GM19238 (cell line): ENCODE data around the gene RAP1GAP2.
"Not testable (repeated sequence)": the region's sequence is repeated elsewhere in the genome, so short reads cannot be mapped to it uniquely, and the experiment has no call there.

ENCODE experiments used
- DNase-seq: peaks from one replicate; pipeline ENCODE4 v3.0.0; 2011; ENCODE audit warnings: low spot score; ENCODE audit not compliant: insufficient read length

Gene RAP1GAP2

DNA sequence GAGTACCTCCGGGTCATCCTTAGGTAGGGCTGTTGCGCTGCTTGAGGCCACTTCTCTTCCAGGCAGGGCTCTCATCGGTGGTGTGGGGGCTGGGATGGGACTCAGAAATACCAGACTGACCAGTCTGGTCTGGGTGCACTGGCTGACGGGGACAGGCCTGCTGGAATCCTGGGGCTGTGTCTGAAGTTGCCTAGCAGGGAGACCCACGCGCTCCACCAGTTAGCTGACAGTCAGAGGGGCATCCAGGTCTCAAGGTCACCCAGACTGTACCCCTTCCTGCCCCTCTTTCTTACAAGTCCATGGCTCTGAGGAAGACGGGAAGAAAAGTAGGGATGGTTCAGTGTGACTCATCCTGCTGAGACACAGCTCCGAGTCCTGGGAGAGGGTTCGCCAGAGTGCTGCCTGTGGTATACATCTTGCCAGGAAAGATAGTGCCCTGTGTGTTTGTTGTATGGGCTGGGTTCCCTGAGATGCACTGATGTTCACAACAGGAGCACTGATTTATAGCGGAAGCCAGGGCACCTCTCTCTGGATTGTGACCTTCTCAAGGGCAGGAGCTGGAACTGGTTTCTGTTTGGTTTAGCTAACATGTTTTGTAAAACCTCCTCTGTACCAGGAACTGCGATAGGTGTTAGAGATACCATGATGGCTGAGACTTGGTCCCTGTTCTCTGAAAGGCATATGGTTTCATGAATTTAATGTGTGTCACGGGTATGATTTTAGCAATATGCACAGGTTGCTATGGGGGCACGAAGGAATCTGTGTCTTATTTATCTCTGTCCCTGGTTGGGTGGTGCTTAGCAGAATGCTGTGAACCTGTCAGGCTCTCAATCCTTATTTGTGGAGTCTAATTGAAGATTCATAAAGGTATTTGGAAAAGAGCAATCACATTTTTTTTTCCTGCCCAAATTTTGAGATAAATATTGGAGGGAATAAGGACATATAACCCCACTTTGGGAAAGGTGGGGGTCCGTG, 169.7 kb downstream of the RAP1GAP2 start:
- no peak for DNase-seq

DNA sequence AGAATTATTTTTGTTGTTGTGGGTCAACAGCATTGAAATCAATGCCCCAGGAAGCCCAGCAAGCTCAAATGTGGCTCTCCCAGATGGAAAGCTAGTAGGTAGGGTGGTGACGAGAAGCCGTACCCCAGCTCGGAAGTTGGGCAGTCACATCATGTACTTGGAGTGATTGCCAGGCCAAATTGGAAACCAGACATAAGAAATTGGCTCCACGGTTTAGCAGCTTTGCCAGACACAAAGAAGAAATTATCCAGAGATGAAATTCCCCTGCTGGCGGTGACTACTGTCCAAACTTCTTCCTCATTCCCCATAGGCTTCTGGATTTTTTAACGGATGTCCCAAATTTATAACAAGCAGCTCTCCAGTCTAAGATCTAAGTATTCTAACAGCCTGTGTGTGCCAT, 171.3 kb downstream of the RAP1GAP2 start:
- no peak for DNase-seq

DNA sequence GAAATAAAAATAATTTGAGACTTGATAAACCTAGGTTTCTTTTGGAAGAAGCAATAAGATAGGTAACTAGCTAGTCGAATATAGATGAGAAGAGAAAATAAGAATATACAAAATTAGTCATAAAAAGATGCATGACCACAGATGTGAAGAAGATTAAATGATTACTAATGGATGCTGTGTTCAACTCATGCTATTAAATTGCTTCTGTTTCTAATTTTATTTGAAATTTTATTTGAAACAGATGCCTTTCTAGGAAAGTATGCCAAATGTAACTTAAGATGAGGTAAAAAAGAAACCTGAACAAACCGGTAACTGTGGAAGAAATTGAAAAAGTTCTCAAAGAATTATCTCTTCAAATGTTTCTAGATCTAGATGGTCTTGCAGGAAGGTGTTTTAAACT, 175.6 kb downstream of the RAP1GAP2 start:
- DNase-seq = no peak

DNA sequence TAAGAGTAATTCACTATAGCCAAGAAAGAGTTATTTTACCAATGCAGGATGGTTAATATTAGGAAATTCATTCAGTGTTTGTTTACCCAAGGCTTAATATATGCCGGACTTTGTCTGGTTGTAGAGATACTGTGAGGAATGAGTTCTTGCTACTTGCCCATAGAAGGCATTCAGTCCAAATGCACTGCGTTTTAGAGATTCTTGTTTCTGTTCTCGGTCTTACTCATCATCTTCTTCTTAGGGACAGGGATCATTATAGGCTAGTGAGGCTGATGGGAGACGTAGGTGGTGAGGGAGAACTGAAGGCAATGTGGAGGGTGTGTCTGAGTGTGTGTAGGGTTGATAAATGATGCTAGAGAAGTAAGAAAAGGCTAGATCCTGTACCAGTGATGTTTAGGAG, 176.5 kb downstream of the RAP1GAP2 start:
- DNase-seq = no peak

DNA sequence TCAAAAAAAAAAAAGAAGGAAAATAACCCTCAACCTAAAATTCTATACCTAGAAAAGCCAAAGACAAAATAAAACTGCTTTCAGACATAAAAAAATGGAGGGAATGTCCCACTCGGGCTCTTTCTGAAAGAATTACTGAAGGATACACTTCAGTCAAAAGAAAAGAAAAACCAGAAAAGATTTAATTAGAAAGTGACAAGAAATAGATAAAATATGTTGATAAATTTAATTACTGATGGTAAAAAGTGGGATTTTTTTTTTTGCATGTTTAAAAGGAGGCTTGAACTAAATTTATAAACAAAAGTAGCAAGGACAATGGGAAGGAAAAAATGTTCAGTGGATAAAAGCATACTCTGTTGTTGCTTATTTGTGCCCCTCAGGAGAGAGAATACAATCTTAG, 178.1 kb downstream of the RAP1GAP2 start:
- DNase-seq = no peak

DNA sequence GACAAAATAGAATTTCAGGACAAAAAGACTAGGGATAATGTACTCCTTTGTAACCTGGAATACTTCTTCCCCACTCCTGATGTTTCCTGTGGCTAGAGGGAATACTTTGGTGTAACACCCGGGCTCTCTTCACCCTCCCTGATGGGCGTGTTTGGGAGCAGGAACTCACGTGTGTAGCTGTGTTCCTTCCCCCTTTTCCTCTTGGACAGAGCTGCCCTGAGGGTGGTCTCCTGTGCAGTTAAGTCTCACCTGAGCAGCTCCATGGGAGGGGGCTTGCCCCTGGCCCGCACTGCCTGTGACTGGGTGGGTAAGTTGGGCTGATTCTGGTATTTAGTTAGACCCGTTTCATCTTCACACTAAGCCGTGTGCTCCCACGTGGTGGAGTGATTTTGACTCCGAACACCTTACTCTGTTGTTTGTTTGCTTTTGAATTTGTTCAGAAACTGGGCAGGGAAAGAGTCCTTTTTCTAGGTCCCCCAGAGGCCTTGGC, 179.3 kb downstream of the RAP1GAP2 start:
- no peak for DNase-seq

DNA sequence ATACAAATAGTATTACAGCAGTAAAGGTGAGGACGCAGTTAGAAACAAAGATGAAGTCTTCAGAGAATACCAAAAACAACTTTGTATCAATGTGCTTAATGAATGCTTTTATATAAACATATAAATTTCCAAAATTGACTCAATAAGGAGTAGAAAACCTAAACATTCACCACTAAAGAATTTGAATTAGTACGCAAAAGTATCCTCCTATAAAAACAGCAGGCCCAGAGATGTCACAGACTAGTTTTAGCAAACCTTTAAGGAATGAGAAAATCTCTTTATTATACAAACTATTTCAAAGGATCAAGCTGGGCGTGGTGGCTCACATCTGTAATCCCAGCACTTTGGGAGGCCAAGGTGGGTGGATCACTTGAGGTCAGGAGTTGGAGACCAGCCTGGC, 180.9 kb downstream of the RAP1GAP2 start:
- DNase-seq = no peak

DNA sequence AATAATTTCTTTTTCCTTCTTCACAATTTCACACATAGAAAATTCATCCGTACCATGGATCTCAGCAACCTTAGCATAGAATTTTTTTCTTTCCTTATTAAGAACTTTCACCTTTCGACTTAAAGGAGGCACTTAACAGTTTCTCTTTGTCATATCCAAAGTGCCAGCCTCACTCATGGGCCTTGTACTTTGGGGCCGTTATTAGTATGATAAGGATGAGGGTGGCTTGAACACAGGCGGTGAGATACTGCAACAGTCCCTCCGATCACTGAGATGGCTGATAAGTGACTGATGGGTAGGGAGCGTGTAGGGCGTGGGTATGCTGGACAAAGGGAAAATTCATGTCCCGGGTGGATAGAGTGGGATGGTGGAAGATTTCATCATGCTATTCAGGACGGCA, 181.9 kb downstream of the RAP1GAP2 start:
- no peak for DNase-seq

DNA sequence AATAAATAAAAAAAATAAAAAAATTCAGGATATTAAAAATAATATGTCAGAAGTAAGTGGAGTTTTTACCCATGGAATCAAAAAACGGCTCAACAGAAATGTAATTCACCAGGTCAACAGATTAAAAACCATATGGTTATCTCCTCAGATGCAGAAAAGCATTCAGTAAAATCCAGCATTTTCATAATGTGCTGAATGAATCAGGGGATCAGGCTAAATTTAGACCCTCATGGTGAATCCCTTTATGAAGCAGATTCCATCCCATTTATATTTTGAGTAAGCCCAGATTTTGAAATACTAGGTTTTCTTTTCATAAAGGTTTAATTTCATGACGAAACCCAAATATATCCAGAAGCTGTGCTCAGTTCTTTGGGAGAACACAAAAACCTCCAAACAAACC, 182.8 kb downstream of the RAP1GAP2 start:
- DNase-seq = no peak

DNA sequence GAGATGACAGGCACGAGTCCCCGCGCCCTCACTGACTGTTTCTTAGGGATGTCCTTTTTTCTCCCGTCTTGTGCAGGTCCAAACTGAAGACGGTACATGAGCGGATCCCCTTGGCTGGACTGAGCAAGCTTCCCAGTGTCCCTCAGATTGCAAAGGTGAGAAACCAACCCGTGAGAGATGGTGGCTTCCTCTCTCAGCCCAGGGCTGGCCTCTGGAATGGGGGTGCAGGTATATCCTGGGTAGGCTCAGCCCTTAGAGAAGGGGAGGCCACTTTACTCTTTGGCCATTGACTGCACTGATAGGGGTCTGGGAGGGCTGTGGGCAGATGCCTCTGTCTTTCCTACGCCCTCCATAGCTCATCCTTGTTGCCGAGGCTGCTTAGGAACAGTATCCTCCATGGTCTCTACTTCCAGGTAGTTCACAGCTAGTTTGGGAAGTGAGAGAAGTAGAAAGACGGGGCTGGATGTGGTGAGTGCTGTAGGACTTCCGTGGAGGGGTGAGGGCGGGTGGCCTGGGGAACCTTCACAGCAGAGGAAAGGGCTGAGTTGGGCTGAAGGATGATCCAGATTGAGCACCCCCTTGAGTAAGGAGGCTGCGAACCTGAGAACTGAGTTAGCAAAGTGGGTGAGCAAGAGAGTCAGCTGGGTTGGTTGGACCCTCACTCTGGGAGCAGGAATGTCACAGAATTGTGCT, 184.1 kb downstream of the RAP1GAP2 start:
- no peak for DNase-seq

DNA sequence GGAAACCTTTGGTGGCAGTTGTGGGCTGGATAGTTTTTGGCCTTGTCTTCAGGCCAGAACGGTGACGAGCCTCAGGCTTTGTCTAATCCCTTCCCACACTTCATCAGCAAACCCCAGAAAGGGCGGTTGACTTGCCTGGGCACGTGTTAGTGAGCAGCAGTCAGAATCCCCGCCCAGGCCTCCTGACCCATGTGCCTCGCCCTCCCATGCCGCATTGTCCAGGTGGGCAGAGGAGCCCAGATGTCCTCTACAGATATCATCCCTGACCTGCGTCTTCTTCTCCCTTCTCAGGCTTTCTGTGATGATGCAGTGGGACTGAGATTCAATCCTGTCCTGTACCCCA, 184.6 kb downstream of the RAP1GAP2 start:
- DNase-seq = no peak

DNA sequence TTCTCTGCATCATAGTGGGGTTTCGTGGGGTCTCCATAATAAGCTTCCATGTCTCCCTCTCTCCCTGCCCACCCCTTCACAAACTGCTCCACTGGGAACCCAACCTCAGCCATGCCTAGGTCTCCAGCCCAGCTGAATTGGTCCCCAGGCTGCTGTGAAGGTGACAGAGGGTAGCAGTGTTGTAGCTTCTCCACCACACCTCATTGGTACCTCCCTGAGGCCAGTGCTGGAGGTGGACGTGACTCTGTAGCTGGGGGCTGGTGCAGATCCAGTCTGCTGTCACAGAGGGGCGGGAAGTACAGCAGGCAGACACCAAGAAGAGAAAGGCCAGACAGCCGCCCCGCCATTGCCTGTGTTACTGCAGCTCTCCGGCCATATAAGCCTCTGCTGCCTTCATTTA, 185.1 kb downstream of the RAP1GAP2 start:
- DNase-seq = no peak

DNA sequence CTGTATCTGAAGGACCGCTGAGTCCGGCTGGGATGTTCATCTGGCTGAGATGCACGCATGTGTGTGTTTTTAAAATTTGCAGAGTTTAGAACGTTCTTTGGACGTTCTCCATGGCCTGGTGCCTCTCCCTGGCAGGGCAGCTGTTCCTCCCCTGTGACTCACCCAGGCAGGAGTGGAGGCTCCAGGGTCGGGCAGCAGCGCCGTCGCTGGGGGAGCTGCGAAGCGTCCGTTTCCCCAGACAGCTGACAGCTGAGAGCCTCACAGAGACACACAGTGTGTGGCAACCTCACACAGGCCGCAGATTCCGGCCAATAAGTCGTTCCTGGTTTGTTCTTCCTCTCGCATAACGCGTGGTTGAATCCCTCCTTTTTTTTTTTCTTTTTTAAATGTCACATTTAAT, 186.6 kb downstream of the RAP1GAP2 start:
- no peak for DNase-seq

DNA sequence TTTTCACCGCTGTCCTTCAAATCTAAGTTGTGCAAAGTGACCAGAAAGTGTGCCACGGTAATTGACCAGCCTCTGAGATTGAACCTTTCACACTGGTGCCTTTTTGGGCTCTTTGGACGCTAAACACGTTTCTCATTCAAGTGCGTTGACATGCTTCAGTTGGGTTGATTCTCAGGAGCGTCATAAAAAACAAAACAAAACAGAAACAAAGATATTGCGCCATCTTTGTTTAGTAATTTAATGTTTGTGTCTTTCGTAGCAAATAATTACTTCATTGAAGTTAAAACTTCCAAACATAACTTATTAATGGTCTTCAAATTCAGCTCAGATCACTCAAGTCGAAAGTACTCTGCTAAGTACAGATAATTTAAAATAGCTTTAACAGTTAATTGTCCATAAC, 187.0 kb downstream of the RAP1GAP2 start:
- DNase-seq = no peak

DNA sequence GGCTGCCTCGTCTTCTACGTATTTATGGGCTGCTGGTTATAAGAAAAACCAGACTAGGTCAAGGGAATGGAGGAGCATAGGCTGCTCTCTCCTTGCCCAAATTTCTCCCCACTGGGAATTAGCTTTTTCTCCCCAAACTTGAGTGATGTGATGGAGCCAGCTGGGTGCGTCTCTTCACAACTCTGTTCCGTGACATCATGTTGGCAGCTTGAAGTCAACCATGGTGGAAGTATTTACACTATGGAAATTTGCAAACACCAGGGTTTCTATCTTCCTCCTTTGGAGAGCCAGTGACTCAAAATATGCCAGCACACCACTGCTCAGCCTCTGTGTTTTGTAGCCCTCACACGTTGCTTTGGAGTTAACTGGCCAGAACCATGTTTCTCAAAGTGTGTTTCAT, 189.1 kb downstream of the RAP1GAP2 start:
- DNase-seq = no peak

DNA sequence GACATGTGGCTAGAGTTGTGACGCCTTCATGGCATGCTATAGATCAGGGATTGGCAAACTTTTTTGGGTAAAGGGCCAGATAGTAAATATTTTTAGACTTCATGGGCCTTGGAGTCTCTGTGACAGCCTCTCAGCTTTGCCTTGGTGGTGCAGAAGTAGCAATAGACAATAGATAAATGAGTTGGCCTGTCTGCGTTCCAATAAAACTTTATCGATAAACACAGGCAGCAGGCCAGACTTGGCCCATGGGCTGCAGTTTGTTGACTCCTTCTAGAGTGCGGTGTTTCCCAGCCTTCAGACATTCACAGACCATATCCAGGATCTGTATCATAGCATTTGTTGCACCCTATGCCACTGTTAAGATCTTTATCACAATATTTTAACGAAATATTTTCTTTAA, 190.7 kb downstream of the RAP1GAP2 start:
- no peak for DNase-seq

DNA sequence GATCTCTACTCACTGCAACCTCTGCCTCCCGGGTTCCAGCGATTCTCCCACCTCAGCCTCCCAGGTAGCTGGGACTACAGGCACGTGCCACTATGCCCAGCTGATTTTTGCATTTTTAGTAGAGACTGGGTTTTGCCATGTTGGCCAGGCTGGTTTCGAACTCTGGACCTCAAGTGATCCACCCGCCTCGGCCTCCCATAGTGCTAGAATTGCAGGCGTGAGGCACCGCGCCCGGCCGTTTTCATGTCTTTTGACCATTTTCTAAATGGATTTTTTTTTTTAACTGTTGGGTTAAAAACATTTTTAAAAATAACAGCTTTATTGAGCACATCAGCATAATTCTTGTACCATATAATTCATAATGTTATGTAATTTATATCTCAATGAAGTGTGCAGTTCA, 193.2 kb downstream of the RAP1GAP2 start:
- DNase-seq = not testable (repeated sequence)

DNA sequence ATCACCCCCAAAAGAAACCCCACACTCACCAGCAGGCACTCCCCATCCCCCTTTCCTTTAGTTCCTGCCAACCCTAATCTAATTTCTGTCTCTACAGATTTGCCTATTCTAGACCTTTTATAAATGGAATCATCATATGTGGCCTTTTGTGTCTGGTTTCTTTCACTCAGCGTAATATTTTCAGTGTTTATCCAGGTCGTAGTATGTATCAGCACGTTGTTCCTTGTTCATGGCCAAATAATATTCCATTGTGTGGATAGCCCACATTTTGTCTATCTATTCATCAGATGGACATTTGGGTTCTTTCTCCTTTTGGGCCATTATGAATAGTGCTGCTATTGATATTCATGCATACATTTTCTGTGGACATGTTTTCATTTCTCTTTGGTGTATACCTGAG, 193.6 kb downstream of the RAP1GAP2 start:
- no peak for DNase-seq

DNA sequence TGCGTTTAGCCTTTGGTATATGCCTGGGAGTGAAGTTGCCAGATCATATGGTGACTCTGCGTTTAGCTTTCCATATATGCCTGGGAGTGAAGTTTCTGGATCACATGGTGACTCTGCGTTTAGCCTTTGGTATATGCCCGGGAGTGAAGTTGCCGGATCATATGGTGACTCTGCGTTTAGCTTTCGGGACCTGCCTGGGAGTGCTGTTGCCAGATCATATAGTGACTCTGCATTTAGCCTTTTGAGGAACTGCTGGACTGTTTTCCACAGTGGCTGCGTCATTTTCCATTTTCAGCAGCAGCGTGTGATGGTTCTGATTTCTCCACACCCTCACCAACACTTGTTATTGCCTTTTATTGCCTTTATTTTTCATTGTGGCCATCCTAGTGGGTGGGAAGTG, 194.2 kb downstream of the RAP1GAP2 start:
- no peak for DNase-seq

DNA sequence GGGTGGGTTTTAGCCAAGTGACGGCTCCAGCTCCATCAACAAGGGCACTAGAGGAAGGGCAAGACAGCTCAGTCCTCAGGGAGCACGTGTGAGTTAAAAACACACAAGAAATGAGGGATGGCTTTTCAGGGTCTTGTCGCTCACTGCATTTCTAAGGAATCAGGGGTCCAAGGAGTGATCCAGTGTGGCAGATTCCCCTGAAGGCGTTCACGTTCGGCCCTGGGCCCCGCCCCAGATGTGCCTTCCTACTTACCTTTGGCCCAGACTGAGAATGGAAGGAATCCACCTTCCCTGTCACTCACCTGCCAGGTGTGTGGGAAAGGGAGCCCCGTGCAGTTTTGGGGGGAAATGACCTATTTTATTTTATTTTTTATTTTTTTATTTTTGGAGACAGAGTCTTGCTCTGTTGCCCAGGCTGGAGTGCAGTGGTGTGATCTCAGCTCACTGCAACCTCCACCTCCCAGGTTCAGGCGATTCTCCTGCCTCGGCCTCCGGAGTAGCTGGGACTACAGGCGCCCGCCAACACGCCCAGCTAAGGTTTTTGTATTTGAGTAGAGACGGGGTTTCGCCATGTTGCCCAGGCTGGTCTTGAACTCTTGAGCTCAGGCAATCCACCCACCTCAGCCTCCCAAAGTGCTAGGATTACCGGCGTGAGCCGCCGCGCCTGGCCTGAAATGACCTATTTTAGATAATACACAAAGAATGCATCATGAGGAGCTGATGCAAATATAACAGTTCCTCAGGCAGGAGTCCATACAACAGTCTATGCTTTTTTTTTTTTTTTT, 195.3 kb downstream of the RAP1GAP2 start:
- not testable (repeated sequence) for DNase-seq

DNA sequence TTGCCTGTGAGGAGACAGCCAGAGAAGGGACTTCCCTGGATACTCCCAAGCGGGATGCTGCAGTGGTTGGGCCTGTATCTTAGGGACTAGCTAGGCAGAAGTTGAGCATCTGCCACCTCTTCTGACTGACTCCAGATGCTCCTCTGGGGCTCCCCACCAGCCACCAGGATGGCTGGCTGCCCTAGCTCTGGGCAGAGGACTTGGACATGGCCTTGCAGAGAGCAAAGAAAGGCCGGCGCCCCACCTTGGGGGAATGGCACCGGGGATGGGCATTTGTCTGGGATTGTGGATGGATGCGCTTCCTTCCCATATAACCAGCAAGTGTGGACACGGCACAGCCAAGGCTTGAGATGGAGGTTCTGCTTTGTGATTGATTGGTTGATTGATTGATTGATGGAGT, 198.2 kb downstream of the RAP1GAP2 start:
- no peak for DNase-seq

DNA sequence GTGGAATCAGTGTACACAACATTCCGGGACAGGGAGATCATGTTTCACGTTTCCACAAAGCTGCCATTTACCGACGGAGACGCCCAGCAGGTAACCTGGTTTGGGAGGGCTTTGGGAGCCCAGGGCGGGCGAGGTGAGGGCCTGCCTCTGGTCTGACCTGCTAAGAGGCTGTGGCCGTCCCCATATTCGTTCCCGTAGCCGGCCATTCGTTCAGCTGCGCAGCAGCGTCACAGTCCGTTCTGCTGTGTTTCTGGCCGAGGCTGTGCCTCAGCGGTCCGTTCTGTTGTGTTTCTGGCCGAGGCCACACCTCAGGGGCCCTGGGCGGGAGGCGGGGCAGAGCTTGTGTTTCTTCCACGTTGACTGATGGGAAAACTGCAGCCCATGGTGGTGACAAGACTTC, 199.1 kb downstream of the RAP1GAP2 start:
- DNase-seq = no peak
